ENCODE data around the gene CYGB. TPM values are rescaled to one million over a fixed set of nuclear protein-coding genes. Genes with fewer than 3 reads are reported as not detected.
A peak's percentile ranks its signal among the peaks of the same experiment; 100 is the strongest.

Gene CYGB
- total and polyA plus RNA-seq, 2 of the 13 experiments (the other 11 are each of a cell fraction or from before 2014, with no cell fraction given) = 18.9 to 27.1 TPM

GRCh38 chr17:76506408-76507345 is 30.8 kb downstream of the CYGB start (continued):
- TF ChIP-seq ARID5B (CRISPR knock-in tag; IDR thresholded peaks at IDR 0.05) (peak; percentile 49), ZSCAN21 (CRISPR knock-in tag; IDR thresholded peaks at IDR 0.05; ENCODE audit: borderline replicate concordance) (peak; percentile 60; the same call in 1 of the 2 replicates), SOX5 (CRISPR knock-in tag; IDR thresholded peaks at IDR 0.05; ENCODE audit: borderline replicate concordance) (0 out of 2 replicates have a peak, but pooled peaks have one; percentile 52), HOXD1 (CRISPR knock-in tag; IDR thresholded peaks at IDR 0.05) (no peak), ZBTB8A (CRISPR knock-in tag; IDR thresholded peaks at IDR 0.05; ENCODE audit: borderline replicate concordance, low read depth) (no peak), HINFP (CRISPR knock-in tag; IDR thresholded peaks at IDR 0.05; ENCODE audit: low read depth) (no peak), NR2F6 (IDR thresholded peaks at IDR 0.05) (peak; percentile 62), NR2F6 (CRISPR knock-in tag; IDR thresholded peaks at IDR 0.05) (peak; percentile 58; the same call in 1 of the 2 replicates), PCBP1 (IDR thresholded peaks at IDR 0.05; ENCODE audit: borderline replicate concordance, low read depth, low read length) (no peak; the same call in 1 of the 2 replicates), RBM22 (optimal IDR thresholded peaks at IDR 0.05; ENCODE audit: low read length) (no peak), KDM6A (CRISPR knock-in tag; IDR thresholded peaks at IDR 0.05; ENCODE audit: low read depth) (no peak), ZNF121 (CRISPR knock-in tag; IDR thresholded peaks at IDR 0.05) (no peak), ZNF207 (IDR thresholded peaks at IDR 0.05; ENCODE audit: borderline replicate concordance) (no peak), IKZF5 (CRISPR knock-in tag; IDR thresholded peaks at IDR 0.05) (peak; percentile 74), TOPORS (CRISPR knock-in tag; IDR thresholded peaks at IDR 0.05) (0 out of 2 replicates have a peak, but pooled peaks have one; percentile 38), ZNF83 (CRISPR knock-in tag; IDR thresholded peaks at IDR 0.05; ENCODE audit: borderline replicate concordance) (no peak), STAT5B (CRISPR knock-in tag; IDR thresholded peaks at IDR 0.05) (no peak), ATF7-NPFF (CRISPR knock-in tag; IDR thresholded peaks at IDR 0.05; ENCODE audit: low read depth) (peak; percentile 47; the same call in 1 of the 2 replicates), ZNF614 (CRISPR knock-in tag; IDR thresholded peaks at IDR 0.05; ENCODE audit: borderline replicate concordance) (peak; percentile 70; the same call in 1 of the 2 replicates), CCDC6 (CRISPR knock-in tag; IDR thresholded peaks at IDR 0.05) (no peak), ZNF564 (CRISPR knock-in tag; IDR thresholded peaks at IDR 0.05) (no peak), ATF1 (CRISPR knock-in tag; IDR thresholded peaks at IDR 0.05) (no peak), ZNF343 (CRISPR knock-in tag; IDR thresholded peaks at IDR 0.05) (no peak)
